Measurements from ENCODE around the gene SLC9A9.

DNA sequence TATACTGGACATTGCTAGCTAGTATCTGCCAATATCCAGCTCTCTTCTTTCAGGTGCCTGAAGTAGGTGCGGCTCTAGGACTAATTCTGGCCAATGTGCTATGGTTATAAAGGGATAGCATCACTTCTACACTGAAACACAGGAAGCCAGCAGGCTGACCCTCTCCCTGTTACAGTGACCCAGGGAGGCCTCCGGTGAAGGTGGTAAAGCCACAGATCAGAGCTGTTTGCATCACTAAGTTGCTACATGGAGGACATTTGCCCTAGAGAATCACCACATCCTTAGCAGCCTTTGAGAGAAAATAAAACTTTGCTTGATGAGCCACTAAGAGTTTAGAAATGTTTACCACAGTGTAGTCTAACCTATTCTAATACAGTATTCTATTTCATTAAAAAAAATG, 567.3 kb downstream of the SLC9A9 start:
- TF ChIP-seq, protein P1, sequence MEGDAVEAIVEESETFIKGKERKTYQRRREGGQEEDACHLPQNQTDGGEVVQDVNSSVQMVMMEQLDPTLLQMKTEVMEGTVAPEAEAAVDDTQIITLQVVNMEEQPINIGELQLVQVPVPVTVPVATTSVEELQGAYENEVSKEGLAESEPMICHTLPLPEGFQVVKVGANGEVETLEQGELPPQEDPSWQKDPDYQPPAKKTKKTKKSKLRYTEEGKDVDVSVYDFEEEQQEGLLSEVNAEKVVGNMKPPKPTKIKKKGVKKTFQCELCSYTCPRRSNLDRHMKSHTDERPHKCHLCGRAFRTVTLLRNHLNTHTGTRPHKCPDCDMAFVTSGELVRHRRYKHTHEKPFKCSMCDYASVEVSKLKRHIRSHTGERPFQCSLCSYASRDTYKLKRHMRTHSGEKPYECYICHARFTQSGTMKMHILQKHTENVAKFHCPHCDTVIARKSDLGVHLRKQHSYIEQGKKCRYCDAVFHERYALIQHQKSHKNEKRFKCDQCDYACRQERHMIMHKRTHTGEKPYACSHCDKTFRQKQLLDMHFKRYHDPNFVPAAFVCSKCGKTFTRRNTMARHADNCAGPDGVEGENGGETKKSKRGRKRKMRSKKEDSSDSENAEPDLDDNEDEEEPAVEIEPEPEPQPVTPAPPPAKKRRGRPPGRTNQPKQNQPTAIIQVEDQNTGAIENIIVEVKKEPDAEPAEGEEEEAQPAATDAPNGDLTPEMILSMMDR (IDR thresholded peaks at IDR 0.05) = no peak
- no peak for TF ChIP-seq POLR2A (IDR thresholded peaks at IDR 0.05)

All from right lobe of liver (tissue), 4 donors.